NCI-H1048 (cell line): ENCODE data around the gene TNPO1.

Experiments used
- DNase-seq: peaks from one replicate; lab custom pipeline; 2025; lab: John Stamatoyannopoulos, UW

The TNPO1 gene

DNA sequence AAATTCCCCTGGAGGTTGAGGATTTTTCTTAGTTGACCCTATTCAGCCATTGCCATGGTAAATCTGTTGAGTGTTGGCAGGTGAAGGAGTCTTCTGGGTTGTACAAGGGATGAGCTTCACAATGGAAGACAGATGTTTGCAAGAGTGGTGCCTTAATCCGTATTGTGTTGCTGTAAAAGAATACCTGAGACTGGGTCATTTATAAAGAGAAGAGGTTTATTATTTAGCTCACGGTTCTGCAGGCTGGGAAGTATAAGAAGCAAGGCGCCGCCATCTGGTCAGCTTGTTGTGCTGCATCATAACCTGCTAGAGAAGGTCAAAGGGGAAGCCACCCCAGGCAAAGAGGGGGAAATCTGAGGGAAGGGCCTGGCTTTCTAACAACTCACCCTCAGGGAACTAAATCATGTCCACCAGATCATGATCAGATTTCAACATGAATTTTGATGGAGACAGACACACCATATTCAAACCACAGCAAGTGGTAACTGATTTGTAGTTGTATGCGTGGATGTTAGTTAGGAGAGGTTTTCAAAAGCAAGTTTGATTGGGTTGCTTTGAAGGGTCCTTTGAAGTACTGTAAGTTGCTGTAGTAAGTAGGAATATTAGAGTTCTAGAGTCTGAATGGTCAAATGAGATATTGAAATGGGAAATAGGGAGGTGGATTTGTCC, 2.5 kb downstream of the TNPO1 start:
- DNase-seq = no peak

DNA sequence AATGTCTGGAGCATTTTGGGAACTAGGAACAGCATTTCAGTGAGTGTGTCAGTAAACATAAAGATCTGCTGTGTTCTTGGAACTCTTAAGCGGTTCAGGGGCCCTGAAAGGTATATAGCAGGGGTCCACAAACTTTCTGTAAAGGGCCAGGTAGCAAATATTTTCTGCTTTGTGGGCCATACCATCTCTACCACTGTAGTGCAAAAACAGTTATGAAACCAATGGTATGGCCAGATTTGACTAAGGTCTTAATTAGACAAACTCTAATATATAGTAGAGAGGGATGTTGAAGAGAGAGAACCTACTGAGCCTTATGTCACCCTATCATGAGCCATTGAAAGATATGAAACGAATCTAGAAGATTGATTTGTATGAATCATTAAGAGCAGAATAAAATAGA, 5.3 kb downstream of the TNPO1 start:
- no peak for DNase-seq

DNA sequence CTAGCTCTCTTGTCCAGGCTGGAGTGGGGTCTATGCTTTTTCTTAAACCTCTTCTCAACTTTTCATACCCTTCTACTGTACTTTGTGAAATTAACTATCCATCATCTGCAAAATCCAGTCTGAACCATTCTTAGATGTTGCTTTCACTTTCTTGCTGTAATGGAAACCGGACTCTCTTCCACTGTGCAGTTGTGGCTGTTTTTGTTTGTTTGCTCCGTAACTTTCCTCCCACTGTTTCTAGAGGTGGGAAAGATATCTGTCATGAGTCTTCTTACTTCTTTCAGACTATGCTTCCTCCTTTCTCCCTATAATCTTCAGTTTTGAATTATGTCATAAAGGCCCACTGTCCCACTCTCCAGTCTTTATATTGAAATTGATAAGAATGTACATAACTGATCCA, 6.5 kb downstream of the TNPO1 start:
- DNase-seq = no peak

DNA sequence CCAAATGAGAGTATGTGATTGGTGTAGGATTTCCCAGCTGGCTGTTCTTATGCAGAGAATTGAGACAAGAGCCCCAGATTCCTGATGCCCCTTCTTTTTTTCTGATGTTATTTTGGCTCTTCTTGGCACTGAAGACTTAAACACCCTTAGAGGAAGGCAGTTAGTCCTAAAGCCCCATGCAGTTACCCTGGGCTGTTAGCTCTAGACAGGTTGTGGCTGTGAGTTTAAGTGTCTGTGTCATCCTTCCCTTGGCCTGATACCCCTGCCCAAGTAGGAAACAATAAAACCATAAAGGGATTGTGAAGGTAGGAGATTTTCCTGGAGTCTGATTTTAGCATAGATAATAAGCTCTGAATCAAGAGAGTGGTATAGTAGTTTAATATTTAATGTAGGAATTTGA, 13.2 kb downstream of the TNPO1 start:
- no peak for DNase-seq

DNA sequence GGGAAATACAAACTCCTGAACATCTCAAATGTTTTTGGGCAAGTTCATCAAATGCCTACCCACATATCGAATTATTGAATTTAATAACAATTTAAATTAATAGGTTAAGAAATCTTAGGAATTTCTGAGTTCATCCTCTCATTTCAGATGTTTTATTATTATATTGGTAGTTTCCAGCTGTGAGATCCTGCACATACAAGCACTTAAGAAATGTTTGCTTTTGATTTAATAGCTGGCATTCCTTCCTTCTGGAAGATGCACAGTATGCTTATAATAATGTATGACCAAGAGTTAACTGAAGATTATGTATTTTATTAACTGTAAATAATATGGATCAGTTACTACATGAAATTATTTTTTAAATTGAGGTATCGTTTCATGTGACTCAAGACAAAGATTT, 13.9 kb downstream of the TNPO1 start:
- DNase-seq = no peak

DNA sequence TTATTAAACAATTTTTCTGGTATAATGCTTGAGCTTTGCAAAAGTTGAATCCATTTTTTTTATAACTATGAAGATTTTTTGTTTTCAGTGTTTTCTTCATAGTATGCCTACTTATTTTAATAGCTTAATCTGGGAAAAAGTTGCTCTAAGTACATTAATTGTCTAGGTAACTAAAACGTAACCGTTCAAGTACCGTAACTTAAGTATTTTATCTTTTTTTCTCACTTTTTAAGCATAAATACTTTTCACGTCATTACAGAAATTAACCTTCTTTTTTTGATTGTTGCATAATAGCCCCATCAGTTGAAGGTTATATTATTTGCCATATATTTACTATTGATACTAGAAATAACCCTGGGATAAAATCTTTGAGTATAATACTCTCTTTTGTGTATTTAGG, 15.2 kb downstream of the TNPO1 start:
- no peak for DNase-seq

DNA sequence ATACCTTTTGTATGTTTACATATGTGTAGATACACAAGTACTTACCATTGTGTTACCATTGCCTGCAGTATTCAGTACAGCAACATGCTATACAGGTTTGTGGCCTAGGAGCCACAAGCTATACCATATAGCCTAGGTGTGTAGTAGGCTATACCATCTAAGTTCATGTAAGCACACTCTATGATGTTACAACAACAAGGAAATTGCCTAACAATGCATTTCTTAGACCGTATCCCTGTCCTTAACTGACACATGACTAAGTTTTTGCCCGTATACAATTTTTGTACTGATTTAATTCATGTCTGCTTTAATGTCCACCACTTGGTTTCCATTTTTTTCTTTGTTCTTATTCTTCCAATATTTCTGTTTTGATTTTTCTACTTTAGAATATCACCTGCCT, 18.5 kb downstream of the TNPO1 start:
- DNase-seq = no peak

DNA sequence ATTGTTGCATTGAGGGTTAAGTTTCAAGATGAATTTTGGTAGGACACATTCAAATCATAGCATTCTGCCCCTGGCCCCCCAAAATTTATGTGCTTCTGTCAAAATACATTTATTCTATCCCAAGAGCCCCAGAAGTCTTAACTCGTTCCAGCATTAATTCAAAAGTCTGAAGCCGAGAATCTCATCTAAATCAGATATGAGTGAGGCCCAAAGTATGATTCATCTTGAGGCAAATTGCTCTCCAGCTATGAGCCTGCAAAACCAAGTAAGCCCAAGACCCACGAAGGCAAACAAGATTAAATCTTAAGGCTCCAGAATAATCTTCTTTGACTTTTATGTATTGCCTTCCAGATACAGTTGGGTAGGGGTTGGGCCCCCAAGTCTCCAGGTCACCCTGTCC, 19.2 kb downstream of the TNPO1 start:
- no peak for DNase-seq

DNA sequence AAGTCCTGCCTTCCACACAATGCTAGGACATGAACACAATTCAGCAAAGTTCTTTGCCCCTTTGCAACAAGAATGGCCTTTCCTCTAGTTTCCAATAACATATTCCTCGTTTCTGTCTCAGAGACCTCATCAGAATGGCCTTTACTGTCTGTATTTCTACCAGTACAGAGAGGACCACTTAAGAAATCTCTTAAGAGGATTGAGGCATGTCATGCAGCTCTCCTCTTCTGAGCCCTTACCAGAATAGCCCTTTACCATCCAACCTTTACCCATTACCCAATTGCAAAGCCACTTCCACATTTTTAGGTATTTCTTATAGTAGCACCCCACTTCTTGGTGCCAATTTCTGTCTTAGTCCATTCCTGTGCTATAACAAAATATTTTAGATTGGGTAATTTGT, 20.3 kb downstream of the TNPO1 start:
- DNase-seq = no peak

DNA sequence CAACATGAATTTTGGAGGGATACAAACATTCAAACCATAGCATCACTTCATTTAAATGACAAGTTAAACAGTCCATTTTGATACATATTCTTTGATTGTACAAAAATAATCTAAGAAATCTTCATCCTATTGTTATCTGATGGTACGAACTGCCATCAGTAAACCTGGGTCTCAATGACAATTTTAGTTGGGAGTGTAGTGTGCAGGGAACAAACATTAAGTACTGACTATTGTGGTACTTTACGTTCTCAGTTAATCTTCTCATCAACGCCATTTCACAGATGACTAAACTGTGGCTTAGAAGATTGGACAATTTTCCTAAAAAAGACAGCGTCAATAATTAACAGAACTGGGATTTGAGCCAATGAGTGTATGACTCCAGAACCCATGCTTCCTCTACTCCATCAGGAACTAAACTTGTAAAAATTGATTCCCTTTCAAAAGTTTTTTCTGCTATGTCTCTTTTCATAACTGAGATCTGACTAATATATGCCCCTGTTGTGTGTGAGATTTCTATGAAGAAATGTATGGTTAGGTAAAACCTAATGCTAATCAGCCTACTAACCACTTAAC, 21.1 kb downstream of the TNPO1 start:
- DNase-seq = no peak

DNA sequence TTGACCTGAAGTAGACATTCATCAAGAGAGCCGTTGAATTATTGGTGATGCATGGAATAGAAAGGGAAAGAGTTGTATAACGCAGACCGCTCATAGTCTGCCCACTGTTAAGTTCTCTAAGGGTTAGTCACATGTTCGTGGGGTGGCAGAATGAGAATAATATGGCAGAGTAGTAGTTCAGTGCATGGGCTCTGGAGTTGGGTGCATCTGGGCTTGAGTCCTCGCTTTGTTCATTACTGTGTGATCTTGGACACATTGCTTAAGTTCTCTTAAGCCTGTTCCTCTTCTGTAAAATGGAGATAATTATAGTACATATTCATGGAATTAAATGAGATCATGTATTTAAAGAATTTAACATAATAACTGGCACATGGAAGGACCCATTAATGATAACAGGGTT, 23.6 kb downstream of the TNPO1 start:
- no peak for DNase-seq

DNA sequence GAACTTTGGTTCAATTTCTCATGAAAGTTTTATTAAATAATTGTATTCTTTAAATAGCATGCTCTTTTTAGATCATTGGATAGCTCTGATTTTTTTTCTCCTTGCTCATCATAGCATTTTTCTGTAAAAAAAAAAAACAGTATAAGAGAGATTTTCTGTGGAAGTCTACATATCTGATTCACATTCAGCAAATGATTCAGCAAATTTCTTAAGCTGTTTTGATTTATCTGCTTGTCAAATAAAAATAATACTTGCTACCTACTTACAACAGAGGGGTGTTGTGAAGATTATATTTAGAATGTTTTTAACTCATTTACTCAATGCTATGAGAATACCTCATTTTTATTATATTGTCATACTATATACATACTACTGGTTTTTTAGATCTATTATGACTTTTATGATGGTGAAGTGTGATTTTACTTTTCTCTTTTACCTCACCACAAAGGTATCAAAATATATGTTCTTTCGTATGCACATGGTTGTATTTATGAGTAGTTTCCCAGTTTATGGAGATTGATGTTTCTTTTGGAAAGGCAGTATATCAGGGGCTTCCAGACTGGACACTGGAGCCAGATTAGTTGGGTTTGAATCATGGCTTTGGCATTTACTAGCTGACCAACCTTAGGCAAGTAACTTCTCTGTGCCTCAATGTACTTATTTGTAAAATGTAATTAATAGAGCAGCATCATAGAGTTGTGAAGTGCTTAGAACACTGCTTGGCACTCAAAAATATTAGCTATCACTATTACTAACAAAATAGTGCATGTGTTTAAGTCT, 25.5 kb downstream of the TNPO1 start:
- no peak for DNase-seq

DNA sequence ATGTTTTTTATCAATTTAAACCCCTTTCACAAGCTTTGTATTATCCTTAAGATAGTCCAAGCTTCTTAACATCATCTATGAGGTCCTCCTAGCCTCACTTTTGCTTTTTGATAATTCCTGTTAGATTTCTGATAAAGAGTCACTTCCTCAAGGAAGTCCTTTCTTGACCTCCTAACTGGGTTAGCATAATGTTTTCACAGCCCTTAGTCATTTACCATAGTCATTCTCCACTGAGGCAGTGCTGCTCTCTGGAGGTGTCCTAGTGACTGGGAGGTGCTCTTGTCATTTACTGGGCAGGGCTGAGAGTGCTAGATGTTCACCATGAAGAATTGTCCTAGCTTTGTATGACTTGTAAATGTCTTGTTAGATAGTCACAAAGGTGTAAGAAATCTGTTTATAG, 26.4 kb downstream of the TNPO1 start:
- DNase-seq = no peak

DNA sequence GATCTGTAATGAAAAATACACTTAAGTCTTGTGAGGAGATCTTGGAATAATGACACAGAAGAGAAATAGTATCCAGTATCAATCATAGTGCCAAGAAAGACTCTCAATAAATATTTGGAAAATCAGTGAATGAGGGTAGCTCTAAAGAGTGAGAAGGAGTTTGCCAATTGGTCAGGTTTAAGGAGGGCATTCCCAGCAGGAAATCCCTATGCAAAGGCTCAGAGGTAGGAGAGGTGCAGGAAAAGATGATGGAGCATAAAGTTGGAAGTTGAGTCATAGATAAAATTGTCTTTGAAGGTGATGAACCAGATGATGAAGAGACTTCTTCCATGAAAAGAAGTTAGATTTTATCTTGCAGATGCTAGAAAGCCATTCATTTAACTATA, 27.8 kb downstream of the TNPO1 start:
- no peak for DNase-seq

DNA sequence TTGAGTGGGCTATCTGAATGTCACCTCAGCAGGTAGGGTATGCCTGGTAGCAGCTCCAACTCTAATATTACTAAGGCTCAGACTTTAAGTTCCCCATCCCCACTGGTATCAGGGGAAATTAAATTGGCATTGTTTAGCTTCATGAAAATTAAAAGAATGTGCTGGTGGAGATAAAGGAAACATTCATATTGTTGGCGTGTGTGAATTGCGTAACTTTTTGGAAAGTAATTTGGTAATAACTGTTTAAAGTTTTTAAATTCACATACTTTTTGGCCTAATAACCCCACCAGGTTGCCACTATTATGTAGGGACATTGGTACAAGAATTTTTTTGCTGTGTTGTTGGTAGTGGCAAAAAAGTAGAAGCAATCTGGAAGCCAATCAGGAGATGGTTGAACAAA, 29.4 kb downstream of the TNPO1 start:
- DNase-seq = no peak

DNA sequence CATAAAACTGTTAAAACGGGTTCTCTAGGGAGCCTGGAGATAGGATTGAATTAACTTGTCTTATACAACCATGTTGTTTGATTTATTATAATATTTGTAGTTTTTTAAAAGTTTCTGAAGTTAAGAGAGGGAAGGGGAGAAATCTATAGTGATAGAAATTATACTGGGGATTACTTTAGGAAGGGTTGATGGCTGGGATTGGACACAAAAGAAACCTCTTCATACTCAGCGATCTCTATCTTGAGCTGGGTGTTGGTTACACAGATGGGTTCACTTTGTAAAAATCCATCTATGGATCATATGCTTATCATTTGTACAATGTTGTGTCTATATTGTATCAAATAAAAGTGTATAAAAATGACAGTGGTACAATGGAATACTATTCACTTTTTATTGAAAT, 30.0 kb downstream of the TNPO1 start:
- no peak for DNase-seq

DNA sequence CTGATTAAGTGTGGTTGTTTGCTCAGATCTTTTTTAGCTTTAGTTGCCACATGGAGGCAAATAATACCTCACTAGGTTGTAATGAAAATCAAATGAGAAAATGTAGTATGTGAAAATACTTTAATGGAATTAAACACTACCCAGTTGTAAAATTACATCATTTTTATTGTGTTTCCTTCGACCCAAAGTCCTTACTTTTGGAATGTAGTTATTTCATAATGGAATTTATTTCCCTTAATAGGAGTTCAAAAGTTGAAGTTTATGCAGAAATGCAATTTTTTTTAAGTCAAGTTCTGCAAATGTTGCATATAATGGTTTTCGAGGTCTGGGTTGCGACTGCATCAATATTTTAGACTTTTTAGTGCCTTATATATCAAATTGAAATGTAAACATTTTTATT, 31.0 kb downstream of the TNPO1 start:
- no peak for DNase-seq

DNA sequence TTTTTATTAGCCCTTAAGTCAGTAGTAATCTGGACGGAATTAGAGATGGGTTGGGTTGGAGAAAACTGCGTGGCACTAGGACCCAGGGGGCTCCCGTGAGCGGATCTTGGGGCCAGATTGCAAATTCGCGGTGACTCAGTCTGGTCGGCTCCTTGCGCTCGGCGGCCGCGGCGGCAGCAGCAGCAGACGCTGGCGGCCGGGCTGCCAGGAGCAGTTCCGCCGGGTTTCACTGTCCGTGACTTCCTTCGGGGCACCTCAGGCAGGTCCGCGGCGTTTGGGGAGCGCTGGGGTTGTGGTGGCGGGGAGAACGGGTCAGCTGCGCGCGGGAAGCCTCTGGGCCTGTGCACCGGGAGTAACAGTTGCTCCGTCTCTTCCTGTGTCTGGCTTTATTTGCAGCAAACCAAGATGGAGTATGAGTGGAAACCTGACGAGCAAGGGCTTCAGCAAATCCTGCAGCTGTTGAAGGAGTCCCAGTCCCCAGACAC, 31.6 kb downstream of the TNPO1 start:
- DNase-seq = peak; percentile 63

DNA sequence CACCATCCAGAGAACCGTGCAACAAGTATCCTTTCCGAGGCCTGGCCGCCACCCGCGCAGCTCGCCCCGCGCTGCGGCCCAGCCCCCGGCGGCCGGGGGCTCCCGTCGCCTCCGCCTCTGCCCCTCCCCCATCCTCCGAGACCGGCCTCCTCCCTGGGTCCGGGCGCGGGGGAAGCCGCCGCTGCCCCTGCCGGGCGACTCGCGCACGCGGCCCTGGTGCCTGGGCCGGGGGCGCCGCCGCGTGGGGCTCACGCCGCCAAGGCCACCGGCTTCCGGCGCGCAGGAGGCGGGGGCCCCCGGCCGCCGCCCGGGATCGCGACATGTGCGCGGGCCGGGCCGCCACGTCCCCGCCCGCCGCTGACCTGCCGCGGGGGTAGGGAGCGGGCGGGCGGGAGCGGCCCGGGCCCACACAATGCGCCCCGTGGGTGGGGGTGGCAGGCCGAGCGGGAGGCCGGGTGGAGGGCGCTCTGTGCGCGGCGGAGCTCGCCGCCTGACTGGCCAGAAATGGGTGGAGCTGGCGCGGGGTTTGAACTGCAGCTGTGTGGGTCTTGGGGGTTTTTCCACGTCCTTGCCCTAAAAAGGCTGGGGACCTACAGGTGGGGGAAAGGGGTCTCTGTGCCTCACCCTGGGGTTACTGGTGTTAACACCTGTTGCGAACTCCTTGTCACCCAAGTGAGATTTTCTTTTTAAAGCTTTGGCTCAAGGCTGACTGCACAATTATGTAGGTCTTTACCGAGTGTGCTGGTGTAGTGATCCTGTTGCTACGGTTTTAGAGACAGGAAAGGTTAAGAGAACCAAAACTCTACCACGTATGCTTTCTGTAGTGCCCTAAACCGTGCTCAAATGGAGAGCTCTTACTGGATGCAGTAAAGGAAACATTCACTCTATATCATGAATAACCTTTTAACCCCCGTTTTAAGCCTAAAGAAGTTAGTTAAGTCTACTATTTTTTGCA, 32.3 kb downstream of the TNPO1 start:
- DNase-seq = no peak

DNA sequence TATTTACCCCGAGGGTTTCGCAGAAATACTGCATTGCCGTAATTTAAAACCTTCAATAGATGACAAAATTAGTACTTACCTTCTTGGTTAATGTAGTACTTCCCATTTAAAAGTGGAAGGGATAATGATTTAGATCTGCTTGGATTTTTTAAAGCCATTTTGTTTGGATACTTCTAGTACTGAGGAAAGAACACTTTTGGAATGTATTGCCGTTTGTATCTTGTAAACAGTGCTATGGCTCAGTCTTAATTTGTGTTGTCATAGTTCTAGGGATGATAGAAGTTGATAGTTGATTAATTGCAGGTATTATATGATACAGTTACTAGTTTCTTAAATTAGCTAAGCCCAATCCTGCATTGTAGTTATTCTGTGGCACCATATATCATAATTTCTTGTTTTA, 33.1 kb downstream of the TNPO1 start:
- DNase-seq = no peak

DNA sequence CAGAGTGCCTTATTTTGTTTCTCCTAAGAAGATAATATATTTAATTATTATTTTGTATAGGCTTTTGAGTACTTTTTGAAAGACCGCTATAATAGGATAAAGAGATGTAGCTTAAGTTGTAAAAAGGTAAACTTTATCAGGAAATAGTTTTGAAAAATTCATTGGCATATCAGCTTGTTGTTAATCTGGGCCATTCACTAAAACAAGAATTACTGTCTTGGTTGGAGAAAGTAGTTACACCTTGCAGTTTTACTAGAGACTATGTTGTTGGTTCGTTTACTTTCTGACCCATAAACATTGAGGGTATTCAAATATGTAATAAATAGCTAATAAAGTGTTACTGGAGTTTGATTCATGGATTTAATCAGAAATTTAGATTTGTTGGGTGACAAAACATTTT, 33.7 kb downstream of the TNPO1 start:
- DNase-seq = no peak

DNA sequence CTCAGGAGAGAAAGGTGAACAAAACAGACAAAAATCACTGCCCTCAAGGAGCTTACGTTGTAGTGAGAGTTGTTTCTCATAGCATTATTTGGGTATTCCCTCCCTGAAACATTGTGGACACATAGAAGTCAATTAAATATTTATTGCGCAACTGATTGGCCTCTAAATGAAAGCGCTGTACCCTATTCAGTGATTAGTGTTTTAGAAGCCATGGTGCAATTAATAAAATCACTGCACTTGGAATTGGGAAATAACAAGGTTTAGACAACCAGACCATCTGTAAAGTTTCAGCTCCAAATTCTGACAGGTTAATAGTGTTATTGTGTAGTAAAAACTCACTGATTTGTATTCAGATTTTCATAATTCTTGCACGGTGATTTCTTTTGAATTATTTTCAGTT, 35.9 kb downstream of the TNPO1 start:
- no peak for DNase-seq
